ENCODE data around the gene CPNE6.

CPNE6 gene

DNA sequence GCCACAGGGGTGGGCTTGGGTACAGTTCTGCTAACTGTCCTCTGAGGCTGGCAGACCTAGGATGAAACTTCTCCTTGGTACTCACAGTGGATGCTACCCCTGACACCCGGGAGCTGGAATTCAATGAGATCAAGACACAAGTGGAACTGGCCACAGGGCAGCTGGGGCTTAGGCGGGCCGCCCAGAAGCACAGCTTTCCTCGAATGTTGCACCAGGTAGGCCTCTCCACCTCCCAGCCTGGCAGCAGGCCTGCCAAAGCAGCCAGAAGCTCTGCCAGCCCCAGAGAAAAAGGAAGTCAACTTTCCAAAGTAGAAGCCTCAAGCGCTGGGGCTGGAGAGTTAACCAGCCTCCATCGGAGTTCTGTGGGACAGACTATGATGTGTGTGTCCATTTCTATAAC is 45.8 kb downstream of the CPNE6 start:
- Histone ChIP-seq H3K4me3 (ENCODE audit: low read length) (no peak overlapping the region), H3K9ac (ENCODE audit: low read length) (no peak overlapping the region), H3K27me3 (replicated peaks; ENCODE audit: insufficient read depth, low read length) (no peaks in the 10 kb centered on the region), H3K9me3 (replicated peaks; ENCODE audit: insufficient read depth, low read length) (no peaks in the 10 kb centered on the region), H3K27ac (ENCODE audit: low read length) (no peak overlapping the region), H2AFZ (ENCODE audit: low read length) (no peak overlapping the region), H3K4me1 (ENCODE audit: low read length) (no peaks in the 10 kb centered on the region), H3K36me3 (replicated peaks; ENCODE audit: insufficient read depth, low read length) (no peaks in the 10 kb centered on the region), H3F3A (ENCODE audit: insufficient read depth, low read length) (peaks cover 11% of the 10 kb centered on the region), H3K4me2 (ENCODE audit: low read depth, low read length) (no peak overlapping the region), H4K20me1 (ENCODE audit: insufficient read depth, low read length) (no peaks in the 10 kb centered on the region), H3K9me2 (replicated peaks; ENCODE audit: insufficient read depth, low read length) (no peaks in the 10 kb centered on the region), H3K79me2 (ENCODE audit: low read length) (peaks cover 13% of the 10 kb centered on the region)
- TF ChIP-seq EZH2 (optimal IDR thresholded peaks at IDR 0.05; ENCODE audit: low read depth, low read length) (no peak), EZH2phosphoT487 (IDR thresholded peaks at IDR 0.05; ENCODE audit: low read length) (no peak), CTCF (IDR thresholded peaks at IDR 0.05; ENCODE audit: low read length) (no peak)
- no peak for DNase-seq

DNA sequence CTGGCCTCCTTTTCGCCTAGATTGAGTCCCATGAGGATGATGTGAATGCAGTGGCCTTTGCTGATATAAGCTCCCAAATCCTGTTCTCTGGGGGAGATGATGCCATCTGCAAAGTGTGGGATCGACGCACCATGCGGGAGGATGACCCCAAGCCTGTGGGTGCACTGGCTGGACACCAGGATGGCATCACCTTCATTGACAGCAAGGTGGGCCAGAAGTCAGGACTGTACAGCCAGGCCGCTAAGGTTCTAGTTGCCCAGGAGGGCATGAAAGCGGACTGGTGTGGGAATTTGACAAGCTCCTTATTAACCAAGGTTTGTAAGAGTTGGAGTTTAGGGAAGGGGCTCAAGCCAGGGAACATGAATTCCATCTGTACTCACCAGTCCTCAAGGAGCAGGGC is 48.3 kb downstream of the CPNE6 start:
- H4K20me1 ChIP-seq (ENCODE audit: insufficient read depth, low read length), result no peaks in the 10 kb centered on the region
- H3K4me2 ChIP-seq (ENCODE audit: low read depth, low read length), result no peak overlapping the region
- H3K4me3 ChIP-seq (ENCODE audit: low read length), result no peak overlapping the region
- peaks cover 13% of the 10 kb centered on the region for H3K79me2 ChIP-seq (ENCODE audit: low read length)
- H3K27ac ChIP-seq (ENCODE audit: low read length), result no peak overlapping the region
- no peak overlapping the region for H2AFZ ChIP-seq (ENCODE audit: low read length)
- TF ChIP-seq CTCF (IDR thresholded peaks at IDR 0.05; ENCODE audit: low read length), result no peak
- TF ChIP-seq EZH2 (optimal IDR thresholded peaks at IDR 0.05; ENCODE audit: low read depth, low read length), result no peak
- TF ChIP-seq EZH2phosphoT487 (IDR thresholded peaks at IDR 0.05; ENCODE audit: low read length), result no peak
- no peaks in the 10 kb centered on the region for H3K4me1 ChIP-seq (ENCODE audit: low read length)
- no peaks in the 10 kb centered on the region for H3K36me3 ChIP-seq (replicated peaks; ENCODE audit: insufficient read depth, low read length)
- no peak overlapping the region for H3K9ac ChIP-seq (ENCODE audit: low read length)
- no peaks in the 10 kb centered on the region for H3K27me3 ChIP-seq (replicated peaks; ENCODE audit: insufficient read depth, low read length)
- no peaks in the 10 kb centered on the region for H3F3A ChIP-seq (ENCODE audit: insufficient read depth, low read length)
- H3K9me3 ChIP-seq (replicated peaks; ENCODE audit: insufficient read depth, low read length), result no peaks in the 10 kb centered on the region
- no peak for DNase-seq
- no peaks in the 10 kb centered on the region for H3K9me2 ChIP-seq (replicated peaks; ENCODE audit: insufficient read depth, low read length)

GRCh38 chr14:24121210-24121609 is 49.8 kb downstream of the CPNE6 start:
- H3K4me1 ChIP-seq (ENCODE audit: low read length), result no peaks in the 10 kb centered on the region
- no peaks in the 10 kb centered on the region for H3K36me3 ChIP-seq (replicated peaks; ENCODE audit: insufficient read depth, low read length)
- H3K27me3 ChIP-seq (replicated peaks; ENCODE audit: insufficient read depth, low read length), result no peaks in the 10 kb centered on the region
- no peak overlapping the region for H3K27ac ChIP-seq (ENCODE audit: low read length)
- H3K79me2 ChIP-seq (ENCODE audit: low read length), result peaks cover 4% of the 10 kb centered on the region
- H4K20me1 ChIP-seq (ENCODE audit: insufficient read depth, low read length), result no peaks in the 10 kb centered on the region
- no peaks in the 10 kb centered on the region for H3K9me2 ChIP-seq (replicated peaks; ENCODE audit: insufficient read depth, low read length)
- TF ChIP-seq EZH2phosphoT487 (IDR thresholded peaks at IDR 0.05; ENCODE audit: low read length), result no peak
- no peak for TF ChIP-seq CTCF (IDR thresholded peaks at IDR 0.05; ENCODE audit: low read length)
- no peak for TF ChIP-seq EZH2 (optimal IDR thresholded peaks at IDR 0.05; ENCODE audit: low read depth, low read length)
- H3K9ac ChIP-seq (ENCODE audit: low read length), result no peak overlapping the region
- no peak for DNase-seq
- no peak overlapping the region for H2AFZ ChIP-seq (ENCODE audit: low read length)
- no peaks in the 10 kb centered on the region for H3F3A ChIP-seq (ENCODE audit: insufficient read depth, low read length)
- H3K9me3 ChIP-seq (replicated peaks; ENCODE audit: insufficient read depth, low read length), result no peaks in the 10 kb centered on the region
- H3K4me3 ChIP-seq (ENCODE audit: low read length), result no peak overlapping the region
- no peak overlapping the region for H3K4me2 ChIP-seq (ENCODE audit: low read depth, low read length)
